Stimulated activated naive CD8-positive, alpha-beta T cell treated with anti-CD3 and anti-CD28 coated beads, Interleukin-15, amount 100 ng/mL, for 72 hours (primary cell): Measurements from ENCODE around the gene SRM.
"Not testable (repeated sequence)": the region's sequence is repeated elsewhere in the genome, so short reads cannot be mapped to it uniquely, and the experiment has no call there.

Experiments used
- ATAC-seq: fragments of 150-1000 bp; cut with Tn5 transposase; 2 replicates; pipeline ENCODE4 v1.10.0; 2021; ENCODE audit warnings: mild to moderate bottlenecking, moderate library complexity
- DNase-seq, 2 donors: peaks; one replicate each; pipeline ENCODE4 v3.0.0; 2021 to 2022
- H3K27ac Mint-ChIP-seq, 2 donors: one replicate each; pipeline ENCODE4 v1.8.0; 2022; ENCODE audit warnings: mild to moderate bottlenecking in 2 of 2, mixed read lengths in 2 of 2, moderate library complexity in 2 of 2
- H3K27me3 Mint-ChIP-seq: one replicate; pipeline ENCODE4 v1.8.0; 2022; ENCODE audit warnings: mixed read lengths
- H3K4me1 Mint-ChIP-seq: one replicate; pipeline ENCODE4 v1.8.0; 2022; ENCODE audit warnings: mild to moderate bottlenecking, mixed read lengths
- H3K4me3 Mint-ChIP-seq, 2 donors: one replicate each; pipeline ENCODE4 v1.8.0; 2022; ENCODE audit warnings: mild to moderate bottlenecking in 2 of 2, mixed read lengths in 2 of 2, moderate library complexity in 1 of 2
- H3K9me3 Mint-ChIP-seq, 2 donors: one replicate each; pipeline ENCODE4 v1.8.0; 2022; ENCODE audit warnings: mixed read lengths in 2 of 2

SRM gene

GRCh38 chr1:11042995-11043874 is 16.6 kb downstream of the SRM start:
- DNase-seq (no peak), ATAC-seq (peak; percentile 12)
- H3K27me3 Mint-ChIP-seq, result no peaks in the 10 kb centered on the region
- H3K27ac Mint-ChIP-seq, result no peak overlapping the region
- no peak overlapping the region for H3K4me3 Mint-ChIP-seq
- no peaks in the 10 kb centered on the region for H3K9me3 Mint-ChIP-seq
- H3K4me1 Mint-ChIP-seq, result no peaks in the 10 kb centered on the region

GRCh38 chr1:11042065-11042464 is 17.8 kb downstream of the SRM start:
- Mint-ChIP-seq H3K9me3 (no peaks in the 10 kb centered on the region), H3K4me3 (no peak overlapping the region), H3K27ac (no peak overlapping the region), H3K27me3 (no peaks in the 10 kb centered on the region), H3K4me1 (no peaks in the 10 kb centered on the region)
- no peak for ATAC-seq
- no peak for DNase-seq

GRCh38 chr1:11041048-11041447 is 18.8 kb downstream of the SRM start:
- no peak overlapping the region for H3K4me3 Mint-ChIP-seq

GRCh38 chr1:11040105-11040429 is 19.8 kb downstream of the SRM start:
- not testable (repeated sequence) for H3K4me3 Mint-ChIP-seq, DNase-seq, H3K9me3 Mint-ChIP-seq, H3K27ac Mint-ChIP-seq, H3K27me3 Mint-ChIP-seq, ATAC-seq, H3K4me1 Mint-ChIP-seq

More at GRCh38 chr1:11041048-11041447, 18.8 kb downstream of the SRM start:
- H3K9me3 Mint-ChIP-seq, result no peaks in the 10 kb centered on the region
- H3K4me1 Mint-ChIP-seq, result no peaks in the 10 kb centered on the region
- no peaks in the 10 kb centered on the region for H3K27me3 Mint-ChIP-seq
- H3K27ac Mint-ChIP-seq, result no peak overlapping the region
- DNase-seq (no peak), ATAC-seq (no peak)

GRCh38 chr1:11039351-11040104 is 20.3 kb downstream of the SRM start:
- no peaks in the 10 kb centered on the region for H3K27me3 Mint-ChIP-seq
- no peak for DNase-seq
- H3K9me3 Mint-ChIP-seq, result no peaks in the 10 kb centered on the region

GRCh38 chr1:11037740-11038182 is 22.1 kb downstream of the SRM start:
- ATAC-seq (peak; percentile 97), DNase-seq (peak; percentile 84 to 85)
- H3K4me3 Mint-ChIP-seq, result no peak overlapping the region
- H3K27me3 Mint-ChIP-seq, result no peaks in the 10 kb centered on the region
- no peaks in the 10 kb centered on the region for H3K4me1 Mint-ChIP-seq
- no peak overlapping the region for H3K27ac Mint-ChIP-seq
- no peaks in the 10 kb centered on the region for H3K9me3 Mint-ChIP-seq

More at GRCh38 chr1:11039351-11040104, 20.3 kb downstream of the SRM start:
- Mint-ChIP-seq H3K4me1 (no peaks in the 10 kb centered on the region), H3K4me3 (no peak overlapping the region), H3K27ac (no peak overlapping the region)
- ATAC-seq, result no peak

- H3K27me3 Mint-ChIP-seq, H3K27ac Mint-ChIP-seq, ATAC-seq, H3K9me3 Mint-ChIP-seq, H3K4me3 Mint-ChIP-seq, H3K4me1 Mint-ChIP-seq, DNase-seq: not testable (repeated sequence)
Observed at GRCh38 chr1:11037019-11037739, 22.6 kb downstream of the SRM start.

- Mint-ChIP-seq H3K4me3 (no peak overlapping the region), H3K27ac (no peak overlapping the region), H3K4me1 (no peaks in the 10 kb centered on the region), H3K27me3 (no peaks in the 10 kb centered on the region), H3K9me3 (no peaks in the 10 kb centered on the region)
- DNase-seq (no peak), ATAC-seq (peak; percentile 15)
Observed at GRCh38 chr1:11031624-11032262, 28.1 kb downstream of the SRM start.

GRCh38 chr1:11030865-11031264 is 29.0 kb downstream of the SRM start:
- no peaks in the 10 kb centered on the region for H3K27me3 Mint-ChIP-seq
- no peaks in the 10 kb centered on the region for H3K9me3 Mint-ChIP-seq
- H3K4me3 Mint-ChIP-seq, result no peak overlapping the region
- no peak overlapping the region for H3K27ac Mint-ChIP-seq
- ATAC-seq, result no peak
- no peak for DNase-seq
- no peaks in the 10 kb centered on the region for H3K4me1 Mint-ChIP-seq

- Mint-ChIP-seq H3K4me1 (peaks cover 17% of the 10 kb centered on the region), H3K27me3 (no peaks in the 10 kb centered on the region), H3K9me3 (no peaks in the 10 kb centered on the region), H3K27ac (no peak overlapping the region), H3K4me3 (no peak overlapping the region)
- DNase-seq, result no peak
- no peak for ATAC-seq
Observed at GRCh38 chr1:11028018-11028417, 31.8 kb downstream of the SRM start.

- H3K4me1 Mint-ChIP-seq, result peaks cover 18% of the 10 kb centered on the region
- H3K27ac Mint-ChIP-seq, result no peak overlapping the region
- no peak overlapping the region for H3K4me3 Mint-ChIP-seq
- DNase-seq (no peak), ATAC-seq (no peak)
- no peaks in the 10 kb centered on the region for H3K9me3 Mint-ChIP-seq
- H3K27me3 Mint-ChIP-seq, result no peaks in the 10 kb centered on the region
Observed at GRCh38 chr1:11027316-11027715, 32.5 kb downstream of the SRM start.

- no peaks in the 10 kb centered on the region for H3K27me3 Mint-ChIP-seq
- H3K4me1 Mint-ChIP-seq, result peaks cover 22% of the 10 kb centered on the region
- DNase-seq (no peak), ATAC-seq (no peak)
- H3K9me3 Mint-ChIP-seq, result no peaks in the 10 kb centered on the region
- H3K27ac Mint-ChIP-seq, result peak overlapping the region in 1 of 2 donors; percentile 84
- H3K4me3 Mint-ChIP-seq, result no peak overlapping the region
Observed at GRCh38 chr1:11026903-11027302, 32.9 kb downstream of the SRM start.

GRCh38 chr1:11026052-11026451 is 33.8 kb downstream of the SRM start:
- H3K4me3 Mint-ChIP-seq, result no peak overlapping the region
- peaks cover 25% of the 10 kb centered on the region for H3K4me1 Mint-ChIP-seq
- peak overlapping the region in 1 of 2 donors; percentile 22 for H3K27ac Mint-ChIP-seq
- no peaks in the 10 kb centered on the region for H3K9me3 Mint-ChIP-seq
- no peak for DNase-seq
- no peaks in the 10 kb centered on the region for H3K27me3 Mint-ChIP-seq
- ATAC-seq, result no peak

GRCh38 chr1:11025618-11026017 is 34.2 kb downstream of the SRM start:
- H3K4me3 Mint-ChIP-seq, result no peak overlapping the region
- no peaks in the 10 kb centered on the region for H3K27me3 Mint-ChIP-seq
- no peaks in the 10 kb centered on the region for H3K9me3 Mint-ChIP-seq
- peak overlapping the region; percentile 10 to 48 for H3K27ac Mint-ChIP-seq
- peaks cover 25% of the 10 kb centered on the region for H3K4me1 Mint-ChIP-seq
- no peak for DNase-seq
- no peak for ATAC-seq

GRCh38 chr1:11024874-11025203 is 35.0 kb downstream of the SRM start:
- ATAC-seq, result no peak
- H3K27ac Mint-ChIP-seq, result no peak overlapping the region
- no peaks in the 10 kb centered on the region for H3K9me3 Mint-ChIP-seq
- H3K4me1 Mint-ChIP-seq, result peaks cover 25% of the 10 kb centered on the region
- H3K27me3 Mint-ChIP-seq, result no peaks in the 10 kb centered on the region
- DNase-seq, result no peak
- H3K4me3 Mint-ChIP-seq, result no peak overlapping the region
